K562 (cell line): Measurements from ENCODE around the gene EBF4. TPM values are rescaled to one million over a fixed set of nuclear protein-coding genes. Genes with fewer than 3 reads are reported as not detected.
A peak's percentile ranks its signal among the peaks of the same experiment; 100 is the strongest.

Experiments
- ATAC-seq: fragments of 200-7000 bp; cut with Tn5 transposase; 3 replicates; pipeline ENCODE4 v1.9.1; 2020; ENCODE audit warnings: moderate library complexity
- BruUV-seq: library from RNA; stranded (reverse); fragments of 400-500 nt; replicated peaks from 2 replicates; lab custom pipeline; 2021; lab: Mats Ljungman, UMichigan
- CTCF ChIA-PET: fragments of 300-600 bp; formaldehyde crosslinking; extraction: SDS; loops from one replicate; lab custom pipeline; 2021; ENCODE audit warnings: low intra/inter-chr PET ratio; lab: Yijun Ruan, JAX
- POLR2A ChIA-PET: fragments of 300-600, 350-650 bp; sonication (Branson Sonifier 250); formaldehyde crosslinking; extraction: SDS; loops from one replicate; lab custom pipeline; 2021; ENCODE audit warnings: antibody characterized with exemption, inconsistent platforms; lab: Yijun Ruan, JAX
- DNase-seq, 4 experiments: peaks; one replicate each; pipeline versions ENCODE4 v3.0.0 to v3.0.0-alpha.2; 2011 to 2018; ENCODE audit warnings: low spot score in 3 of 4, mixed read lengths in 3 of 4; ENCODE audit errors: extremely low read depth in 1 of 4
- FAIRE-seq: peaks from 2 replicates; lab custom pipeline; 2011; peaks lifted over from hg19 to GRCh38; lab: Jason Lieb, UNC
- H2AFZ ChIP-seq: 2 replicates; pipeline ENCODE4 v1.6.0; 2011; ENCODE audit warnings: low read depth, low read length, control low read depth, inconsistent platforms
- H3K27ac ChIP-seq: fragments of 200-600 bp; 3 replicates; pipeline ENCODE4 v1.8.0; 2011; ENCODE audit warnings: low read depth, mild to moderate bottlenecking, control low read depth, inconsistent platforms, low read length, moderate library complexity, mixed read lengths; ENCODE audit errors: extremely low read depth
- H3K27me3 ChIP-seq, 2 experiments: fragments of 300-600 bp in 1 of 2; 2 replicates in 1 of 2; 3 replicates in 1 of 2; pipeline versions ENCODE4 v1.6.0 to v1.8.0; 2011; ENCODE audit warnings: inconsistent platforms in 2 of 2, low read length in 2 of 2, mild to moderate bottlenecking in 1 of 2, mixed read lengths in 1 of 2, moderate library complexity in 1 of 2; ENCODE audit not compliant: control insufficient read depth in 2 of 2, insufficient read depth in 2 of 2
- H3K36me3 ChIP-seq: fragments of 300-600 bp; 3 replicates; pipeline ENCODE4 v1.8.0; 2011; ENCODE audit warnings: mild to moderate bottlenecking, low read length, inconsistent platforms; ENCODE audit not compliant: control insufficient read depth, insufficient read depth
- H3K4me1 ChIP-seq, 2 experiments: fragments of 200-600 bp in 1 of 2; replicated peaks in 1 of 2; 2 replicates in 1 of 2; 3 replicates in 1 of 2; pipeline versions ENCODE4 v1.5.1 to v1.8.0; 2011; ENCODE audit warnings: inconsistent platforms in 2 of 2, low read length in 2 of 2, mild to moderate bottlenecking in 1 of 2, mixed read lengths in 1 of 2, moderate library complexity in 1 of 2; ENCODE audit not compliant: control insufficient read depth in 2 of 2, insufficient read depth in 2 of 2
- H3K4me2 ChIP-seq: 2 replicates; pipeline ENCODE4 v1.6.1; 2011; ENCODE audit warnings: low read length, control low read depth, inconsistent platforms, mixed read lengths; ENCODE audit not compliant: insufficient read depth
- H3K4me3 ChIP-seq: fragments of 200-600 bp; sonication (generic), shearing (Covaris generic); 2 replicates; pipeline ENCODE4 v1.5.1; 2016; ENCODE audit warnings: control low read depth, inconsistent platforms
- H3K79me2 ChIP-seq: fragments of 200-600 bp; 3 replicates; pipeline ENCODE4 v1.8.0; 2011; ENCODE audit warnings: low read length, inconsistent platforms; ENCODE audit not compliant: control insufficient read depth, insufficient read depth
- H3K9ac ChIP-seq, 2 experiments: 2 replicates each; pipeline versions ENCODE4 v1.6.0 to v1.6.1; 2011; ENCODE audit warnings: low read depth in 2 of 2, low read length in 2 of 2, control low read depth in 1 of 2, inconsistent platforms in 1 of 2, mild to moderate bottlenecking in 1 of 2, mixed read lengths in 1 of 2; ENCODE audit not compliant: insufficient read depth in 1 of 2
- H3K9me1 ChIP-seq: one replicate; pipeline ENCODE4 v1.6.0; 2011; ENCODE audit warnings: inconsistent platforms, mild to moderate bottlenecking, low read length, moderate library complexity; ENCODE audit not compliant: control insufficient read depth, insufficient read depth
- H3K9me3 ChIP-seq: replicated peaks from 2 replicates; pipeline ENCODE4 v1.5.1; 2011; ENCODE audit warnings: low read depth, low read length, inconsistent platforms; ENCODE audit not compliant: control insufficient read depth, insufficient read depth
- H4K20me1 ChIP-seq: replicated peaks from 2 replicates; pipeline ENCODE4 v1.6.1; 2011; ENCODE audit warnings: low read length, inconsistent platforms, mixed read lengths; ENCODE audit not compliant: control insufficient read depth, insufficient read depth
- C11orf30 ChIP-seq: fragments of 450-650 bp; IDR thresholded peaks from 2 replicates; pipeline ENCODE4 v1.6.1; 2016; ENCODE audit warnings: low read depth, mild to moderate bottlenecking
- CBFA2T2 ChIP-seq: fragments of 450-650 bp; conservative IDR thresholded peaks from 2 replicates; pipeline ENCODE4 v1.6.1; 2017; ENCODE audit warnings: mild to moderate bottlenecking
- GATAD2B ChIP-seq: fragments of 450-650 bp; IDR thresholded peaks from 2 replicates; pipeline ENCODE4 v1.6.1; 2017; ENCODE audit warnings: mild to moderate bottlenecking, borderline replicate concordance
- LCOR ChIP-seq: sonication (generic); formaldehyde crosslinking; IDR thresholded peaks from 2 replicates; pipeline ENCODE4 v1.8.0; 2022; ENCODE audit warnings: mild to moderate bottlenecking, missing genetic modification reagents
- NRF1 ChIP-seq, 2 experiments: fragments of 450-650 bp; IDR thresholded peaks in 1 of 2; conservative IDR thresholded peaks in 1 of 2; 2 replicates each; pipeline ENCODE4 v1.6.1; 2014; ENCODE audit warnings: mild to moderate bottlenecking in 2 of 2
- TRIM24 ChIP-seq, 2 experiments: fragments of 450-650 bp; IDR thresholded peaks; 2 replicates each; pipeline ENCODE4 v1.6.1; 2016
- U2AF1 ChIP-seq: fragments of 200-400 bp; formaldehyde crosslinking; optimal IDR thresholded peaks from 2 replicates; pipeline ENCODE3; 2017; ENCODE audit warnings: mild to moderate bottlenecking, low read depth, low read length, moderate library complexity
- ZKSCAN8 ChIP-seq: fragments of 200-800 bp; sonication (Bioruptor generic); IDR thresholded peaks from 2 replicates; pipeline ENCODE4 v1.6.1; 2016; ENCODE audit warnings: missing genetic modification characterization, missing compliant biosample characterization
- ZNF77 ChIP-seq: fragments of 250-450 bp; sonication (Bioruptor Pico); IDR thresholded peaks from 2 replicates; pipeline ENCODE4 v1.5.0; 2020
- WGBS: fragments of 100-300 bp; shearing (Covaris generic); methylation state at CpG from one replicate; pipeline ENCODE4 v1.1.6; 2016; ENCODE audit warnings: low coverage, mixed read lengths; ENCODE audit not compliant: insufficient coverage; ENCODE audit errors: missing lambda C conversion rate; 5-methylcytosine and 5-hydroxymethylcytosine counted together
- in situ Hi-C: fragments of 300-500 bp; cut with MboI; formaldehyde crosslinking; loops from 4 replicates; pipeline ENCODE4 v1.15.0; 2018; ENCODE audit warnings: inconsistent platforms, mixed read lengths
- intact Hi-C: fragments of 100-400 bp; cut with micrococcal nuclease; formaldehyde crosslinking; loops from 2 replicates; pipeline ENCODE4 v1.14.2; 2022
- polyA plus RNA-seq, 8 experiments: library from polyadenylated mRNA; depleted of rRNA in 4 of 8; stranded (reverse) in 5 of 8; unstranded in 3 of 8; fragments of >200 nt; fragmentation: Nextera tagmentation in 2 of 8; fragmentation: Illumina TruSeq in 1 of 8; extraction: Ambion mirVana in 2 of 8; extraction: Trizol in 1 of 8; gene quantifications; 2 replicates each; pipeline versions ENCODE4 v1.2.1 to v1.2.3, GENCODE V29; 2011 to 2014; ENCODE audit warnings: inconsistent platforms in 1 of 8, missing spikeins in 1 of 8
- total RNA-seq, 7 experiments: library from RNA; depleted of rRNA in 6 of 7; stranded (reverse); fragments of >200 nt in 6 of 7; fragmentation: Illumina TruSeq in 2 of 7; extraction: Trizol in 2 of 7; gene quantifications; 2 replicates each; pipeline versions ENCODE4 v1.2.1 to v1.2.3, GENCODE V29; 2011 to 2021; ENCODE audit warnings: low replicate concordance in 1 of 7
- TF ChIP-seq, protein P1 (sequence below): fragments of 250-450 bp; sonication (Bioruptor Pico); IDR thresholded peaks from 2 replicates; pipeline ENCODE4 v1.4.0; 2020; ENCODE audit warnings: mild to moderate bottlenecking, moderate library complexity
- TF ChIP-seq, protein P2 (sequence below), 2 experiments: fragments of 450-650 bp; IDR thresholded peaks; 2 replicates each; pipeline ENCODE4 v1.6.1; 2016; ENCODE audit warnings: mild to moderate bottlenecking in 2 of 2, borderline replicate concordance in 1 of 2, low read depth in 1 of 2, moderate library complexity in 1 of 2
- TF ChIP-seq, protein P3 (sequence below): fragments of 250-450 bp; sonication (Bioruptor Pico); IDR thresholded peaks from 2 replicates; pipeline ENCODE4 v1.8.0; 2022; ENCODE audit warnings: inconsistent platforms

EBF4 gene
- total and polyA plus RNA-seq, 9 of the 15 experiments (the other 6 are each of a cell fraction or from before 2014, with no cell fraction given) = 0.09 TPM; not detected in 8

DNA sequence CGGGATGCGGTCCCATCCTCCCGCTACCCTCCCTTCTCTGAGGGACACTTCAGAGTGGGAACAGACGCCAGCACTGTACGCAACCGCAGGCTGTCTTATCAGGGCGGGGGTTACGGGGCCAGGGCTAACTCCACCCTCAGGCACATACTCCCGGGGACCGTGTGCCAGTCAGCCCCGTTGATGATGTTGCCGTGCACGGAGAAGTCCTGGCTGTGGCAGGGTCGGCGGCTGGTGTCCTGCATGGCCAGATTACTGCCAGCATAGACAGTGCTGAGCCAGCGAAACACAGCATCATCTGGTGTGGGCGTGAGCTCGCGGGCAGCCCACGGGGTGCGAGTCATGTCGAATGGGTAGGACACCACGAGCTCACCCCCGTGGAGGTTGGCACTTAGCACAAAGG, 102.9 kb downstream of the EBF4 start:
- in situ Hi-C loops (no loop called here), intact Hi-C loops (no loop called here)
- Histone ChIP-seq H3K9me1 (no peaks in the 10 kb centered on the region), H3K9ac (peak overlapping the region in 1 of 2 experiments; percentile 45; a peak in 1 of 4 replicates), H3K27ac (no peak overlapping the region), H3K36me3 (no peaks in the 10 kb centered on the region), H3K4me3 (no peak overlapping the region), H4K20me1 (peaks cover 12% of the 10 kb centered on the region; the same call in 1 of the 2 replicates), H3K79me2 (no peaks in the 10 kb centered on the region), H3K4me1 (peaks cover 2 to 25% of the 10 kb centered on the region in 2 experiments; a peak in 4 of 5 replicates), H2AFZ (no peak overlapping the region), H3K27me3 (peaks cover 15 to 60% of the 10 kb centered on the region in 2 experiments; a peak in 4 of 5 replicates), H3K4me2 (peak overlapping the region; percentile 14; the same call in 1 of the 2 replicates), H3K9me3 (no peaks in the 10 kb centered on the region)
- DNase-seq (peak in 3 of 4 experiments; percentile 29 to 48 (median 45)), ATAC-seq (peak; percentile 74), FAIRE-seq (no peak)
- ChIA-PET CTCF (no interaction called here), POLR2A (no interaction called here)
- BruUV-seq = no TSS peak
- WGBS = 0% methylated on average over 20 of the region's 24 CpGs
- TF ChIP-seq TRIM24 (IDR thresholded peaks at IDR 0.05) = no peak
- TF ChIP-seq U2AF1 = no peak
- TF ChIP-seq, protein P1, sequence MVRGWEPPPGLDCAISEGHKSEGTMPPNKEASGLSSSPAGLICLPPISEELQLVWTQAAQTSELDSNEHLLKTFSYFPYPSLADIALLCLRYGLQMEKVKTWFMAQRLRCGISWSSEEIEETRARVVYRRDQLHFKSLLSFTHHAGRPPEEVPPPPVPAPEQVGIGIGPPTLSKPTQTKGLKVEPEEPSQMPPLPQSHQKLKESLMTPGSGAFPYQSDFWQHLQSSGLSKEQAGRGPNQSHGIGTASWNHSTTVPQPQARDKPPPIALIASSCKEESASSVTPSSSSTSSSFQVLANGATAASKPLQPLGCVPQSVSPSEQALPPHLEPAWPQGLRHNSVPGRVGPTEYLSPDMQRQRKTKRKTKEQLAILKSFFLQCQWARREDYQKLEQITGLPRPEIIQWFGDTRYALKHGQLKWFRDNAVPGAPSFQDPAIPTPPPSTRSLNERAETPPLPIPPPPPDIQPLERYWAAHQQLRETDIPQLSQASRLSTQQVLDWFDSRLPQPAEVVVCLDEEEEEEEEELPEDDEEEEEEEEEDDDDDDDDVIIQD = no peak
- TF ChIP-seq, protein P2, sequence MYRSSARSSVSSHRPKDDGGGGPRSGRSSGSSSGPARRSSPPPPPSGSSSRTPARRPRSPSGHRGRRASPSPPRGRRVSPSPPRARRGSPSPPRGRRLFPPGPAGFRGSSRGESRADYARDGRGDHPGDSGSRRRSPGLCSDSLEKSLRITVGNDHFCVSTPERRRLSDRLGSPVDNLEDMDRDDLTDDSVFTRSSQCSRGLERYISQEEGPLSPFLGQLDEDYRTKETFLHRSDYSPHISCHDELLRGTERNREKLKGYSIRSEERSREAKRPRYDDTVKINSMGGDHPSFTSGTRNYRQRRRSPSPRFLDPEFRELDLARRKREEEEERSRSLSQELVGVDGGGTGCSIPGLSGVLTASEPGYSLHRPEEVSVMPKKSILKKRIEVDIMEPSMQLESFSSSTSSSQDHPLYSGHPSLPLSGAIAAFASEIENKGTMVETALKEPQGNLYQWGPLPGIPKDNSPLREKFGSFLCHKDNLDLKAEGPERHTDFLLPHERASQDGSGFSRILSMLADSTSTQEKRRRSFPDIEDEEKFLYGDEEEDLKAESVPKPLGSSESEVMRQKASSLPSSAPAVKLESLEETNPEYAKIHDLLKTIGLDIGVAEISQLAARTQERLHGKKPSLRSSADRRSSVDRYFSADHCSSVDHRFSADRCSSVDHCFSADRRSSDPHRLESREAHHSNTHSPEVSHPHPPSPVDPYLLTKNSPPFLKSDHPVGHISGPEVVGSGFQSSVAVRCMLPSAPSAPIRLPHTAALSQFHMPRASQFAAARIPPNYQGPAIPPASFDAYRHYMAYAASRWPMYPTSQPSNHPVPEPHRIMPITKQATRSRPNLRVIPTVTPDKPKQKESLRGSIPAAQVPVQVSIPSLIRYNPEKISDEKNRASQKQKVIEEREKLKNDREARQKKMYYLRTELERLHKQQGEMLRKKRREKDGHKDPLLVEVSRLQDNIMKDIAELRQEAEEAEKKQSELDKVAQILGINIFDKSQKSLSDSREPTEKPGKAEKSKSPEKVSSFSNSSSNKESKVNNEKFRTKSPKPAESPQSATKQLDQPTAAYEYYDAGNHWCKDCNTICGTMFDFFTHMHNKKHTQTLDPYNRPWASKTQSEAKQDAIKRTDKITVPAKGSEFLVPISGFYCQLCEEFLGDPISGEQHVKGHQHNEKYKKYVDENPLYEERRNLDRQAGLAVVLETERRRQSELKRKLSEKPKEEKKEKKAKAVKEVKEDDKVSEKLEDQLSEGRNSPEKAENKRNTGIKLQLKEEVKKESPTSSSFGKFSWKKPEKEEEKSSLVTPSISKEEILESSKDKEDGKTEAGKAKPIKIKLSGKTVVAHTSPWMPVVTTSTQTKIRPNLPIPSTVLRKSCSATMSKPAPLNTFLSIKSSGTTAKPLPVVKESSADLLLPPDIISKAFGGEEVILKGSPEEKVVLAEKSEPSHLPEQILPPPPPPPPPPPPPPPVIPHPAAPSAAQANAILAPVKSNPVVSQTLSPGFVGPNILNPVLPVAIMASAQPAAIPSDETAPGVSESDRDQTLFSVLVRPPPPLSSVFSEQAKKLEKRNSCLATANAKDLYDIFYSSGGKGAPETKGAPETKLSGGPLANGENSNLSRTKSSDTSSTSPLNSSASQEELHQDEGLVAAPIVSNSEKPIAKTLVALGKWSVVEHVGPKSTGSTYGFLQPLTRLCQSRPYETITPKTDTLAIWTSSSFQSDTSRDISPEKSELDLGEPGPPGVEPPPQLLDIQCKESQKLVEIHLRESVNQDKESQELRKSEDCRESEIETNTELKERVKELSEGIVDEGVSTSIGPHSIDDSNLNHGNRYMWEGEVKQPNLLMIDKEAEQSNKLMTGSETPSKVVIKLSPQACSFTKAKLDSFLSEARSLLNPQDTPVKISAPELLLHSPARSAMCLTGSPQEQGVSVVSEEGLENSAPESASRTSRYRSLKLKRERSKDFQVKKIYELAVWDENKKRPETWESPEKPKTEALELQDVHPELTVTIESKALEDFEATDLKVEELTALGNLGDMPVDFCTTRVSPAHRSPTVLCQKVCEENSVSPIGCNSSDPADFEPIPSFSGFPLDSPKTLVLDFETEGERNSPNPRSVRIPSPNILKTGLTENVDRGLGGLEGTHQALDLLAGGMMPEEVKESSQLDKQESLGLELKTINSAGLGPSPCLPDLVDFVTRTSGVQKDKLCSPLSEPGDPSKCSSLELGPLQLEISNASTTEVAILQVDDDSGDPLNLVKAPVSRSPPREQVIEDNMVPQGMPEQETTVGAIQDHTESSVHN (IDR thresholded peaks at IDR 0.05; ENCODE audit: borderline replicate concordance in 1 of 2, low read depth in 1 of 2) = no peak
- TF ChIP-seq GATAD2B = no peak
- no peak for TF ChIP-seq CBFA2T2
- TF ChIP-seq ZKSCAN8 (CRISPR knock-in tag) = no peak
- peak; percentile 65 to 73 for TF ChIP-seq NRF1 (conservative IDR thresholded peaks at IDR 0.05 in 1 of 2, IDR thresholded peaks at IDR 0.05 in 1 of 2)
- no peak for TF ChIP-seq LCOR (CRISPR knock-in tag)
- 0 out of 2 replicates have a peak, but pooled peaks have one; percentile 17 for TF ChIP-seq C11orf30
- TF ChIP-seq, protein P3, sequence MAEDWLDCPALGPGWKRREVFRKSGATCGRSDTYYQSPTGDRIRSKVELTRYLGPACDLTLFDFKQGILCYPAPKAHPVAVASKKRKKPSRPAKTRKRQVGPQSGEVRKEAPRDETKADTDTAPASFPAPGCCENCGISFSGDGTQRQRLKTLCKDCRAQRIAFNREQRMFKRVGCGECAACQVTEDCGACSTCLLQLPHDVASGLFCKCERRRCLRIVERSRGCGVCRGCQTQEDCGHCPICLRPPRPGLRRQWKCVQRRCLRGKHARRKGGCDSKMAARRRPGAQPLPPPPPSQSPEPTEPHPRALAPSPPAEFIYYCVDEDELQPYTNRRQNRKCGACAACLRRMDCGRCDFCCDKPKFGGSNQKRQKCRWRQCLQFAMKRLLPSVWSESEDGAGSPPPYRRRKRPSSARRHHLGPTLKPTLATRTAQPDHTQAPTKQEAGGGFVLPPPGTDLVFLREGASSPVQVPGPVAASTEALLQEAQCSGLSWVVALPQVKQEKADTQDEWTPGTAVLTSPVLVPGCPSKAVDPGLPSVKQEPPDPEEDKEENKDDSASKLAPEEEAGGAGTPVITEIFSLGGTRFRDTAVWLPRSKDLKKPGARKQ (CRISPR knock-in tag) = no peak
- no peak for TF ChIP-seq ZNF77 (CRISPR knock-in tag)
